ENCODE results near the gene SLC6A8.
"Not testable (repeated sequence)": the region's sequence is repeated elsewhere in the genome, so short reads cannot be mapped to it uniquely, and the experiment has no call there.

SLC6A8 gene

GRCh38 chrX:153688506-153688905, 780 bp downstream of the SLC6A8 start:
- Mint-ChIP-seq H3K36me3 (ENCODE audit: insufficient read depth) (peaks cover 4% of the 10 kb centered on the region), H3K4me1 (no peaks in the 10 kb centered on the region)

DNA sequence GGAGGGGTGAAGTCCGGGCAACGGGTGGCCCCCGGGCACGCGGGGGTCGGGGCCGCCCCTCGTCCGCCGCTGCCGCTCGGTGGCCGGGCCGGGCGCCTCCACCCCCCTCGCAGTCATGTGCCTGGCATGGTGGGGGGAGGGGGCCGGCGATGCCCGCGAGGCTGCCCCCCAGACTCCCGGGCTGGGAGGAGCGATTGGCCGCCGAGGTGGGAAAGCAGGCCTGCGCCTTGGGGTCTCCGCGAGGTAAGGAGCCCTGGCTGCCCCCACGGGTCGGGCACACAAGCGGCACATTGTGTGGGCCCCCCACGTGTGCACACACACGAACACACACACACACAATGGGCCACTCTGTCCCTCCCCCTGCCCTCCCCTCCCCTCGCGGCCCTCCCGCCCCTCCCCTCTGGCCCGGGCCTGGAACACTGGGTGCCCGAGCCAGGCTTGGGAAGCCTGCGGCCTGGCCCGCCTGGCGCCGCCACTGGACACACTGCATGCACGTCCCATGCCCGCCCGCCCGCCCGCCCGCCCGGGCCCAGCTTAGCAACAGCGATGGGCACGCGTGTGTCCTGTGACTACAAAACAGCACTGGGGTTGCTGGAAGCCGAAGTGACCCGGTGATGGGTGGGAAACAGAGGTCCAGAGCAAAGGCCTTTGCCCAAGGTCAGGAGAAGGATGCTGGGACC, 1.3 kb downstream of the SLC6A8 start:
- H3K36me3 Mint-ChIP-seq (ENCODE audit: insufficient read depth): peaks cover 4% of the 10 kb centered on the region
- H3K4me3 Mint-ChIP-seq: no peak overlapping the region
- DNase-seq (ENCODE audit: low spot score in 2 of 2): no peak
- no peaks in the 10 kb centered on the region for H3K4me1 Mint-ChIP-seq
- no peak for ATAC-seq (replicated peaks; ENCODE audit: extremely low read depth, poor library complexity, severe bottlenecking)
- no peaks in the 10 kb centered on the region for H3K9me3 Mint-ChIP-seq
- no peaks in the 10 kb centered on the region for H3K27me3 Mint-ChIP-seq
- H3K27ac Mint-ChIP-seq (ENCODE audit: low read depth): no peak overlapping the region

More at GRCh38 chrX:153688506-153688905, 780 bp downstream of the SLC6A8 start:
- ATAC-seq (replicated peaks; ENCODE audit: extremely low read depth, poor library complexity, severe bottlenecking) (no peak), DNase-seq (ENCODE audit: low spot score in 2 of 2) (no peak)
- Mint-ChIP-seq H3K4me3 (no peak overlapping the region), H3K9me3 (no peaks in the 10 kb centered on the region), H3K27ac (ENCODE audit: low read depth) (no peak overlapping the region), H3K27me3 (no peaks in the 10 kb centered on the region)

DNA sequence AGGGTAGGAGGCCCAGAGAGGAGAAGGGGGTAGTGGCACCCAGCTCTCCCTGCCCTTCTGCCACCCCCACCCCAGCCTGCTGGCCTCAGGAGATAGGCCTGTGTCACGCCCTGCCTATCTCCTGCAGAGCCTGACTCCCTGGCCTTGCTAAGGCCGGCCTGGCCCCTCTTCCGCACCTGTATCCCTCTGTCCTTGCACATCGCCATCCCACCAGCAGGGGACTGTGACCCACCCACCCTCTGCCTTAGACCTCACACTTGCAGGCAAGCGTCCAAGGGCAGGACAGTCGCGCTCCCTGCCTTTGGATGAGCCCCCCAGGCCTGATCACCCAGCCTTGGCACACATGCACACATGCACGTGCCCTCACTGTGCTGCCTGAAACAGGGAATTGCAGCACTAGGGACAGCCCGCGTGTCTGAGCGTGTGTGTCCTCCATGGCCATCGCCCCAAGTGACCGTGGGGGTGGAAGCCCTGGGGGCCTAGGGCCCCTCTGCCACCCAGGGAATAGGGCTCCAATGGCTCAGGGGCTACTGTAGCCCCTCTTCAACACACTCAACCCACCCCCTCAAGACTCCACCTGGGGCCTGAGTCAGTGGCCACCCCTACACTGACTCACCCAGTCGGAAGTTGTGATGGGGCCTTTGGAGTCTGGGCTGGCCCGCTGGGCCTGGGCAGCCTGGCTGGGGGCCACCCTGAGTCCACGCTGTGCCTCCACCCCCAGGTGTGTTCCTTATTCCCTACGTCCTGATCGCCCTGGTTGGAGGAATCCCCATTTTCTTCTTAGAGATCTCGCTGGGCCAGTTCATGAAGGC, 2.1 kb downstream of the SLC6A8 start:
- ATAC-seq (replicated peaks; ENCODE audit: extremely low read depth, poor library complexity, severe bottlenecking) (no peak), DNase-seq (ENCODE audit: low spot score in 2 of 2) (no peak)
- Mint-ChIP-seq H3K4me1 (no peaks in the 10 kb centered on the region), H3K36me3 (ENCODE audit: insufficient read depth) (peaks cover 4% of the 10 kb centered on the region), H3K27me3 (no peaks in the 10 kb centered on the region), H3K27ac (ENCODE audit: low read depth) (no peak overlapping the region), H3K4me3 (peak overlapping the region; percentile 20), H3K9me3 (no peaks in the 10 kb centered on the region)

DNA sequence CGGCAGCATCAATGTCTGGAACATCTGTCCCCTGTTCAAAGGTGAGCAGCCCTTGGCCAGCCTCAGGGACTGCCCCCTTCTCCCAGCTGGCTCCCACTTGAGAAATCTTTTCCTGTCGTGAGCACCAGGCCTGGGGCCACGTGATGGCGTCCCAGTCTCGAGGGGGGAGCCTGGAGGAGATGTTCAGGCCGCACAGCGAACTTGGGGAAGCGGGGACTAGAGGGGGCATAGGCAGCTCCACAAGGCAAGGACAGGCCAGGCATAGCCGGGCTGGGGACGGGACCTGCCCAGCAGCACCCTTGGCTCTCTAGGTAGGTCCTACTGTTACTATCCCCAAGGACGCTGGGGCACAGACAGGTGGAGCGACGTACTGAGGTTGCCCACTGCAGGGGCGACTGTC, 2.7 kb downstream of the SLC6A8 start:
- no peaks in the 10 kb centered on the region for H3K9me3 Mint-ChIP-seq
- H3K27ac Mint-ChIP-seq (ENCODE audit: low read depth): no peak overlapping the region
- peaks cover 4% of the 10 kb centered on the region for H3K36me3 Mint-ChIP-seq (ENCODE audit: insufficient read depth)
- no peaks in the 10 kb centered on the region for H3K4me1 Mint-ChIP-seq
- H3K27me3 Mint-ChIP-seq: no peaks in the 10 kb centered on the region
- no peak for DNase-seq (ENCODE audit: low spot score in 2 of 2)
- ATAC-seq (replicated peaks; ENCODE audit: extremely low read depth, poor library complexity, severe bottlenecking): no peak
- H3K4me3 Mint-ChIP-seq: no peak overlapping the region

DNA sequence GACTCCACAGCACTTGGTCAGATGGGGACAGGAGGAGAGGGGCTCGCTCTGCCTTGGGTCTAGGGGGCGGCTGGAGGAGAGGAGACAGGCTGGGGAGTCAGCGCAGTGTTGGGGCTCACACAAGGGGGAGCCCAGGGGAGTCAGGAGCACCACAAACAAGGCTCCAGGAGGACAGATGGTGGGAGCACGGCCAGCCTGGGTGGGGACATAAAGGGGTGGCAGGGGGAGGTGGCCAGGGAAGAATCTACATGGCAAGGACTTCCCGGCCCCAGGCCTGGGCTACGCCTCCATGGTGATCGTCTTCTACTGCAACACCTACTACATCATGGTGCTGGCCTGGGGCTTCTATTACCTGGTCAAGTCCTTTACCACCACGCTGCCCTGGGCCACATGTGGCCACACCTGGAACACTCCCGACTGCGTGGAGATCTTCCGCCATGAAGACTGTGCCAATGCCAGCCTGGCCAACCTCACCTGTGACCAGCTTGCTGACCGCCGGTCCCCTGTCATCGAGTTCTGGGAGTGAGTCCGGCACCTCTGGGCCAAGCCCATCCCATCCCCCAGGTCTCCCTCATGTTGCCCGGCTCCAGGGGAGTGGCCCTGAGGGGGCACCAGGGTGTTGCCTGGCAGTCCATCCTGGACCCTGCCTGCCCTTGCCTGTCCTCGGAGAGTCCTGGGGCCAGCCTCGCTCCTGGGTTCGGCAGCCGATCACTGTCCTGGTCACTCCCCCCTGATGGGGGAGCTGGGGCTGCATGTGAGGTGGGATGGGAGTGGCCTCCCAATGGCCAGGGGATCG, 3.5 kb downstream of the SLC6A8 start:
- not testable (repeated sequence) for H3K4me1 Mint-ChIP-seq; H3K9me3 Mint-ChIP-seq; ATAC-seq (replicated peaks; ENCODE audit: extremely low read depth, poor library complexity, severe bottlenecking); H3K27me3 Mint-ChIP-seq; H3K4me3 Mint-ChIP-seq; DNase-seq (ENCODE audit: low spot score in 2 of 2); H3K27ac Mint-ChIP-seq (ENCODE audit: low read depth); H3K36me3 Mint-ChIP-seq (ENCODE audit: insufficient read depth)

GRCh38 chrX:153692003-153692402, 4.3 kb downstream of the SLC6A8 start:
- H3K4me3 Mint-ChIP-seq: no peak overlapping the region
- no peak overlapping the region for H3K27ac Mint-ChIP-seq (ENCODE audit: low read depth)
- H3K36me3 Mint-ChIP-seq (ENCODE audit: insufficient read depth): peaks cover 4% of the 10 kb centered on the region
- H3K9me3 Mint-ChIP-seq: no peaks in the 10 kb centered on the region
- no peaks in the 10 kb centered on the region for H3K27me3 Mint-ChIP-seq
- no peaks in the 10 kb centered on the region for H3K4me1 Mint-ChIP-seq
- DNase-seq (ENCODE audit: low spot score in 2 of 2) (no peak), ATAC-seq (replicated peaks; ENCODE audit: extremely low read depth, poor library complexity, severe bottlenecking) (no peak)

GRCh38 chrX:153692611-153693156, 5.0 kb downstream of the SLC6A8 start:
- H3K27ac Mint-ChIP-seq (ENCODE audit: low read depth): no peak overlapping the region
- peaks cover 5% of the 10 kb centered on the region for H3K36me3 Mint-ChIP-seq (ENCODE audit: insufficient read depth)
- no peak for DNase-seq (ENCODE audit: low spot score in 2 of 2)
- H3K27me3 Mint-ChIP-seq: no peaks in the 10 kb centered on the region
- H3K4me1 Mint-ChIP-seq: no peaks in the 10 kb centered on the region
- H3K4me3 Mint-ChIP-seq: no peak overlapping the region
- ATAC-seq (replicated peaks; ENCODE audit: extremely low read depth, poor library complexity, severe bottlenecking): no peak
- H3K9me3 Mint-ChIP-seq: no peaks in the 10 kb centered on the region

DNA sequence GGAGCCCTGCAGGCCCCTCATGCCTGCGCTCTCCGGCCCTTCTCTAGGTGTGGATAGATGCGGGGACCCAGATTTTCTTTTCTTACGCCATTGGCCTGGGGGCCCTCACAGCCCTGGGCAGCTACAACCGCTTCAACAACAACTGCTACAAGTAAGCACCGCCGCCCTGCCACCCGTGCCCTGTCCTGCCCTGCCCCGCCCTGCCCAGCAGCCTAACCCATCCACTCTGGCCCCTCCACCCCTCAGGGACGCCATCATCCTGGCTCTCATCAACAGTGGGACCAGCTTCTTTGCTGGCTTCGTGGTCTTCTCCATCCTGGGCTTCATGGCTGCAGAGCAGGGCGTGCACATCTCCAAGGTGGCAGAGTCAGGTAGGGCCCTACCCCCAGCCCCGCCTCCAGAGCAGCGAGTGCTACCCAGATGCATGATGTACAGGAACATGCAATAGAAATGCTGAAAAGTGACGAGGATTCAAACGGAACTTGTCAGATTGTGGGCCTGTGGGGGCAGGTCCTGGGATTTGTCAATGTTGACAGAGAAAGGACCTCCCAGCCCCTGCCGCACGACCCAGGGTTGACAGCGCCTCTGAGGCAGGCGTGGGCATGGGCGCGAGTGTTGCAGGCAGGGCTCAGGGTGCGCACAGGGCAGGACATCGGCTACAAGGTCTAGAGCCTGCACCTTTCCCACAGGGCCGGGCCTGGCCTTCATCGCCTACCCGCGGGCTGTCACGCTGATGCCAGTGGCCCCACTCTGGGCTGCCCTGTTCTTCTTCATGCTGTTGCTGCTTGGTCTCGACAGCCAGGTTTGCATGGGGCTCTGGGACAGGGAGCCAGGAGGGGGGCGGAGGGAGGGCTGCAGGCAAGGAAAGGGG, 5.7 kb downstream of the SLC6A8 start:
- ATAC-seq (replicated peaks; ENCODE audit: extremely low read depth, poor library complexity, severe bottlenecking) (no peak), DNase-seq (ENCODE audit: low spot score in 2 of 2) (no peak)
- Mint-ChIP-seq H3K4me1 (no peaks in the 10 kb centered on the region), H3K27me3 (no peaks in the 10 kb centered on the region), H3K36me3 (ENCODE audit: insufficient read depth) (peaks cover 5% of the 10 kb centered on the region), H3K27ac (ENCODE audit: low read depth) (no peak overlapping the region), H3K4me3 (no peak overlapping the region), H3K9me3 (no peaks in the 10 kb centered on the region)

DNA sequence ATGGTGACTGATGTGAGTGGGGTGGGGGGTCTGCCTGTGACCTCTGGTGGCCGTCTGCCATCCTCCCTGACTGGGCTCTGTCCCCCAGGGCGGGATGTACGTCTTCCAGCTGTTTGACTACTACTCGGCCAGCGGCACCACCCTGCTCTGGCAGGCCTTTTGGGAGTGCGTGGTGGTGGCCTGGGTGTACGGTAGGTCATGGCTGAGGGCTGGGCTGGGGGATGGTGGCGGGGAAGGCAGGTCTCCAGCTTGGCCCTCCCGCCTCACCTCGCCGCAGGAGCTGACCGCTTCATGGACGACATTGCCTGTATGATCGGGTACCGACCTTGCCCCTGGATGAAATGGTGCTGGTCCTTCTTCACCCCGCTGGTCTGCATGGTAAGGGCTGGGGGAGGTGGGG, 6.5 kb downstream of the SLC6A8 start:
- not testable (repeated sequence) for H3K27me3 Mint-ChIP-seq; H3K36me3 Mint-ChIP-seq (ENCODE audit: insufficient read depth); H3K9me3 Mint-ChIP-seq; H3K4me1 Mint-ChIP-seq; H3K27ac Mint-ChIP-seq (ENCODE audit: low read depth); DNase-seq (ENCODE audit: low spot score in 2 of 2); ATAC-seq (replicated peaks; ENCODE audit: extremely low read depth, poor library complexity, severe bottlenecking); H3K4me3 Mint-ChIP-seq

GRCh38 chrX:153694687-153695270, 7.1 kb downstream of the SLC6A8 start:
- Mint-ChIP-seq H3K36me3 (ENCODE audit: insufficient read depth) (peaks cover 5% of the 10 kb centered on the region), H3K9me3 (no peaks in the 10 kb centered on the region), H3K4me1 (no peaks in the 10 kb centered on the region), H3K4me3 (no peak overlapping the region), H3K27me3 (no peaks in the 10 kb centered on the region), H3K27ac (ENCODE audit: low read depth) (no peak overlapping the region)
- ATAC-seq (replicated peaks; ENCODE audit: extremely low read depth, poor library complexity, severe bottlenecking) (no peak), DNase-seq (ENCODE audit: low spot score in 2 of 2) (no peak)

- ATAC-seq (replicated peaks; ENCODE audit: extremely low read depth, poor library complexity, severe bottlenecking) (no peak), DNase-seq (ENCODE audit: low spot score in 2 of 2) (no peak)
- H3K9me3 Mint-ChIP-seq: no peaks in the 10 kb centered on the region
- peaks cover 5% of the 10 kb centered on the region for H3K36me3 Mint-ChIP-seq (ENCODE audit: insufficient read depth)
- H3K4me1 Mint-ChIP-seq: no peaks in the 10 kb centered on the region
- H3K4me3 Mint-ChIP-seq: no peak overlapping the region
- H3K27ac Mint-ChIP-seq (ENCODE audit: low read depth): no peak overlapping the region
- H3K27me3 Mint-ChIP-seq: no peaks in the 10 kb centered on the region
These were observed 8.4 kb downstream of the SLC6A8 start for GRCh38 chrX:153696100-153696499.
